ENCODE measurements around the gene MED26.

MED26 gene

DNA sequence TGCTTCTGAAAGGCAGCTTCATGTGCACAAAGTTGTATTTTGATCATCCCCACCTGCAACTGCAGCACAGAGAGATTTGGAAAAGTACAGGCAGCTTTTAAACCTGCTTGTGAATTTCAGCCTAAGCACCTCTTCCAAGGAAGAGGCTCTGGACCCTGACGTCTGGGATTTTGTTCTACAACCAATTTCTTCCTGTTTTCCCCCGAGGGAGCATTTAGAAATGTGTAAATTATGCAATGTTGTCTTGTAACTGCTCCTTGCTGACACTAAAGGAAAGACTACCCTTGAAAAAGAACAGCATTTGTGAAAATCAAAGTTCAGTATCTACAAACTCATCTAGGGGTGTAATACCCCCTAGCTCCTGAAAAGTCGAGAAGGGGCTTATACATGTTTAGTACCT is 15.4 kb downstream of the MED26 start:
- no peak for DNase-seq (ENCODE audit: low read depth)

DNA sequence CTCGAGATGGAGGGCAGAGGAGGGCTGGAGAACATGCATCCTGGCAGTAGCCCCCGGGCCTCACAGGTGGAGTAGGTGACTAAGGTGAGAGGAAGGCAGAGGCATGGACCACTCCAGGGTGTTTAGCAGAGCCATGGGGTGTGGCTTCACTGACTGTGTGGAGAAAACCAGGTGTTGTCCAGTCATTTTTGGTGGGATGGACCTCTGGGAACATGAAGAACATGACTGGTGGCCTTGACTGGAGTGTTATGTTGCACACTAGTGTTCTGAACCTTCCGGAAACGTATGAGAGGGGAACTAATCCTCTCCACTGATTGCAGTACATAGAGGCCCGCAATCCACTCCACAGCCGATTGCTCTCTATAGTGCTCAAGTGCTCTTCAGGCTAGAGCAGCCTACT is 16.9 kb downstream of the MED26 start:
- no peak for DNase-seq (ENCODE audit: low read depth)

DNA sequence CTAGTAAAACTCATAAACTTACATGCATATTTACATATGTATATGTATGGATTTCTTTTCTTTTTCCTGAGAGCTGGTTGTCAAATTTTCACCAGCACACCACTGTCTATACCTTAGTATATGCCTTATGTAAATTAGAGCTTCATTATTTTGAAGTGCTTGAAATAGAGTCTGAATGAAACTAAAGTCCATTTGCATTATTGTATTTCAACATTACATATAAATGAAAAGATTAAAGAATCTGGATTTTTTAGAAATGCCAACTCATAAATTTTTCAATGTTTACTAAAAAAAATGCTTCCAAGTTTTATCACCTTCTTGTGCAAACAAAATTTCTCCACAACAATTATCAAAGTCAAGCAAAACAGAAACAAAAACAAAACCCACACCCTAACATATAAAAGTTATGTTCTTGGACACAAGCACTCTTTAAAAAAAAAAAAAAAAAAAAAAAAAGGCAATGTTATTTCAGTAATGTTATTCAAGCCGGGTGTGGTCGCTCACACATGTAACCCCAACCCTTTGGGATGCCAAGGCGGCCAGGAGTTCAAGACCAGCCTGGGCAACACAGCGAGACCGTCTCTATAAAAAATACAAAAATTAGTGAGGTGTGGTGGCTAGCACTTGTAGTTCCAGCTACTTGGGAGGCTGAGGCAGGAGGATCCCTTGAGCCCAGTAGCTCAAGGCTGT is 18.3 kb downstream of the MED26 start:
- no peak for DNase-seq (ENCODE audit: low read depth)

DNA sequence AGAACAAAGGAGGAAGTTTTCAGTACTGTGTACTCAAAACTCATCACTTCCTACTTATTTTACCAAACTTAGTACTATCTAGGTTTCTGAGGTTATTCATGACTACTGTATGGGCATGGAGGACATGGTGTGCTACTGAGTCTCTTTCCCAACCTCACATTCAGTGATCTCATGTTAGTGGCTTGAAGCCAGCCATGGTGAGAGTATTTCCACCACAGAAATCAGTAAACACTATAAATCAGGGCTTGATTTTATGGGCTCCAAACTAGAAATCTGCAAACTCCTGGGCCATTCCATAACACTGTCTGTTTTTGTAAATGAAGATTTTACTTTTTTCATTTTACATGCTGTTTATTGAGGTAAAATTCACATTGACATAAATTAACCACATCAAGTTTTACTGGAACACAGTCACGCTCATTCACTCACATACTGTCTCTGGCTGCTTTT is 19.7 kb downstream of the MED26 start:
- peak; percentile 94 for DNase-seq (ENCODE audit: low read depth)

DNA sequence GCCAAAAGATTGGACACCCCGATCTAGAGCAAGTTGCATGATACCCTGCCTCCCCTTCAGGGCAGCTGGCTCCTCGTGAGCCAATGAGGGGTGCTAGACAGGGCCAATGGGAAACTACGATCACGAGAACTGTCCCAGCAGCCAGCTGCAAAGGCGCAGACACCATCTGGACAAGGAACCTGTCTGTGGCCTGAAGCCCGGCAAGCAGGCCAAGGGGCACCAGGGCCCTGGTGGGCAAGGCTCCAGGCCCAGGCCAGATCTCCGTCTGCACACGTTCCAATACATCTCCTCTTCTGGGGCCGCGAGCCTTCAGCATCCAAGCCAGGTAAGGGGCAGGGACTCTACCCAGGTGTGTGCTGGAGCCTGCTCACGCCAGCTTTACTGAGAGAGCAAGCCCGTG is 20.2 kb downstream of the MED26 start:
- DNase-seq (ENCODE audit: low read depth): no peak

DNA sequence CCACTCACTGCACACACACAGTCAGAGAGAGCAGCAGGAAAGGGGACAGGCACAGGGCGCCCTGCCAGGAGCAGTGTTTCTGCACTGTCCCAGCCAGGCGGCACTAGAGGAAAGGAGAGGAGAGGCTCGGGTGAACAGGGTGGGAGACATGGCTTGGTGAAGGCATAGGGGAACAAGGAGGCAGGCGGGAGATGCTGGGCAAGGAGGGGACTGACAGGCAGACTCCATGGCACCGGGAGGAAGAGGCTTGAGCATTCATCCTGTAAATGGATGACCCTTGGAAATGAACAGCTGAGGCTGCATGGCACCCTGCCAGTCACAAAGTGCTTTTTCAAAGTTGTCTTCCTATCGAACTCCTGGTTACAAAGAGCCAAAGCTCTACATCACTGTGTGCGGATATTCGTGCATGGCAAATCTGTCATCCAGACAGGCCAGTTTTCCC is 22.4 kb downstream of the MED26 start:
- no peak for DNase-seq (ENCODE audit: low read depth)

DNA sequence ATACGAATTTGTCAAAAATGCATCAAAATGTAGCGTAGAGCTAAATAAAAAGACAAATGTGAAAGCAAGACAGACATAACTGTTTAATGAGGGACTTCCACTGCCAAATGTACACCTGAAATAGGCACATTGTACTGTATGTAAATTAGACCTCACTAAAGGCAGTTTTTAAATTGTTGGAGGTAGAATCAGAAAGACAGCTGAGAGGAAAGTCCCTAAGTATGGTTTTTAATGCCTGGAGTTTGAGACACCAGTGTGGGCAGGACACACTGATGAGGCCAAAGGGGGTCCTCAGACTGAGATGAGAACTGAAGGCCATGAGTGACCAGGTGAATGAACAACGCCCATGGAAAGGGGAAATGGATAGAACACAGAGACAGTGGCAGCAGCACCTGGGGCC is 22.9 kb downstream of the MED26 start:
- no peak for DNase-seq (ENCODE audit: low read depth)

DNA sequence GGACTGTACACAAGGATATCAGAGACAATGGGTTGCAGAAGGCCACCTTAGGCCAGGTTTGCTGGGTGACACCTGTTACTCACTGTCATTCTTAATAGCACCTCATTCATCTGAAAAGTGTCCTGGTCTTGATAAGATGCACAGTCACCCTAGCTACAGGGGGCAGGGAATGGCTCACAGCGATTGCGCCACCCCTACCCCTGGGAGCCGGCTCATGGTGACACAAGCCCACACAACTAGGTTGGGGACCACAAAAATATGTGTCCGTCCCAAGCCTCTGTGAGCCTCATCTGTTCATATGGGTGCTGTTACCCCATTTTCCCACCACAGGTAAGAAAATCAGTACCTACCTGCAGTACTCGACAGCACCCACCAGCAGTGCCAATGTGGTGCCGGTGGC is 23.4 kb downstream of the MED26 start:
- DNase-seq (ENCODE audit: low read depth): no peak

DNA sequence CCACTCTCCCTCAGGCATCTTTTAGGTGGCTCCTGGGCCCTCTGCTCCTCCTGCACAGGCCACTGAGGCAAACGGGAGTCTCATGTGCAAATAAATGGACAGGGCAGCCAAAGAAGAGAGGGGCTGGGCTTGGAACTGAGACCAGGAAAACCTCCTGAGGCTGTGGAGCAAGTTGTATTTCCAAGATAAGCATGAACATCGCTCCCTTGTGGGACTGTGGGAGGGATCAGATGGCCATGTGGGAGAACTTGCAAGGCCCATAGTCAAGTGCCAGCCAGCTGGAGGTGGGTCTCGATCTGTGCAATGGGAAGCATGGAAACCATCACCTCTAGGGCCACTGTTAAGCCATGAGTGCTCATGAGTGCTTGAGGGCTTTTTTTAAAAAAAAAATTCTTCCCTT is 24.9 kb downstream of the MED26 start:
- DNase-seq (ENCODE audit: low read depth): no peak

DNA sequence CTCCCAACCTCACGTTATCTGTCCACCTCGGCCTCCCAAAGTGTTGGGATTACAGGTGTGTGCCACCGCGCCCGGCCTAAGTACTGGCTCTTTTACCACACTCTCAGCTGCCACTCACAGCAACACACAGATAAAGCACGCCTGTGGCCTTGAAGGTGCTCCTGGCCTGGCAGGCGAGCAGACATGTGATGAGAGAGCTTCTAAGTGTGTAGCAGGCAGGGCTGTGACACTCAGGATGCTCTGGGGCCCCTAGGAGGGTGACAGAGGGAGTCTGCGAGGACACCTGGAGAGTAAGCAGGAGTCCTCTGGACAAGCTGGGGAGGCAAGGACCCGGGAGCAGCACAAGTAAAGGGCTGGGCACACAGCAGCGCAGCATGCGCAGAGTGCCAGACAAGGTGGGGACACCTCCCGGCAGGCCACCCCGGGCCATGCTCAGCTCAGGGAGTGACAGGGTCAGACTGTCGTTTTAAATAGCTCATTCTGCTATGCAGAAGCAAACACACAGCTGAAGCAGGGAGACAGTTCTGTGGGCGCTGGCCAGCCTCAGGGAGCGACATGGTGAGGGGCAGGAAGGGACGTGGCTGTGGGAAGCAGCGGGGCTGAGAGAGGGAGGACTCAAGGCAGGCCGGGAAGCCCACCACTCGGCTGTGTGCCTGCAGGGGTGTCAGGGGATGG is 26.5 kb downstream of the MED26 start:
- DNase-seq (ENCODE audit: low read depth): no peak

DNA sequence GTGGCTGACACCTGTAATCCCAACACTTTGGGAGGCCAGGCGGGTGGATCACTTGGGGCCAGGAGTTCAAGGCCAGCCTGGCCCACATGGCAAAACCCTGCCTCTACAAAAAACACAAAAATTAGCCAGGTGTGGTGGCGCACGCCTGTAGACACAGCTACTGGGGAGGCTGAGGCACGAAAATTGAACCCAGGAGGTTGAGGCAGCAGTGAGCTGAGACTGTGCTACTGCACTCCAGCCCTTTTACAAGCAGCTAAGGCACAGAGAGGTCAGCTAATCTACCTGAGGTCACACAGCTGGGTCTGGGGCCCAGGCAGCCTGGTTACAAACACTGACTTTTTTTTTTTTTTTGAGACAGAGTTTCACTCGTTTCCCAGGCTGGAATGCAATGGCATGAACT is 27.2 kb downstream of the MED26 start:
- no peak for DNase-seq (ENCODE audit: low read depth)

DNA sequence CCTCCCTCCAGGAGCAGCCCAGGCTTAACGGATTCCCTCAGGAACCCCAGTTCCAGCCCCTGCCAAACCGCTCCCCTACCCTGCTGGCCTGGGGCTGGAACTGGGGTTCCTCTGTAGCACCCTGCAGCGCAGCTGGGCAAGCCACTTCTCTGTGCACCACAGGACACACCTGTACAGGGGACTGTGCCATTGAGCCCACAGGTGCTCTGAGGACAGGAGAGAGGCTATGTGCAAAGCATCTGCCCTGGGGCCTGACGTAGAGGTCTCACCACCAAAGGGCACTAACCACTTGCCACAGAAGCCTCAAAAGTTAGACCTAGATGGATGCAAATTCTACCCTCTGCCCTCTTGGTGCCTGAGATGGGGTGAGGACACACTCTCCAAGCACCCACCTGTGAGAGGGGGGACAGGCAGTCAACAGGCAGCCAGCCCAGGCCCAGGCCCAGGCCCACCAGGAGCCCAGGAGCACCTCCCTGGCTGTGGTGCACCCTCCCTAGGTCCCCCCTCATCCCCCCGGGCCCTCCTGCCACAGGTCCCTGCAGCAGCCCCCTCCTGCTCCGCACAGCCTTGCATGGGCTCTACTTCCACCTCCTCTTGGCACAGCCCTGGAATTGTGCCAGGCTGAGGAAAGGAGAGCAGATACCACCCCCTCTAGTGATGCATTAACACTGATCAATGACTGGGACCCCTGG is 28.2 kb downstream of the MED26 start:
- DNase-seq (ENCODE audit: low read depth): no peak

DNA sequence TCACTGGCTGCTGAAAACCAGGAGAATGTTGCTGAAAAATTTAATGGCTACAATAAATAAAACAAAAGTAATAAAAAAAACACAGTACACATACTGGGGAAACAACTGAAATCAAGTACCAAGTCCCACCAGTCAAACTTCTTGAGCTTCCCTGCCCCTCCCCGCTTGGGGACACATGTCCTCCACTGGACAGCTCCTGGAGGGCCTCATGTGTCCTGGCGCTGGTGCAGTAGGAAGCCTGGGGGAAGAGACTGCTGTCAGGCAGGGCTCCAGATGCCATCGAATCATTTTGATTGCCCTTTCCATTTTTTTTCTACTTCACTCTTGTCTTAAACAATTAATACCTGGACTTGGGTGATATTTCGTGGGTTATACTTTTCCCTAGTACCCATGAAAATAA is 29.2 kb downstream of the MED26 start:
- DNase-seq (ENCODE audit: low read depth): no peak

DNA sequence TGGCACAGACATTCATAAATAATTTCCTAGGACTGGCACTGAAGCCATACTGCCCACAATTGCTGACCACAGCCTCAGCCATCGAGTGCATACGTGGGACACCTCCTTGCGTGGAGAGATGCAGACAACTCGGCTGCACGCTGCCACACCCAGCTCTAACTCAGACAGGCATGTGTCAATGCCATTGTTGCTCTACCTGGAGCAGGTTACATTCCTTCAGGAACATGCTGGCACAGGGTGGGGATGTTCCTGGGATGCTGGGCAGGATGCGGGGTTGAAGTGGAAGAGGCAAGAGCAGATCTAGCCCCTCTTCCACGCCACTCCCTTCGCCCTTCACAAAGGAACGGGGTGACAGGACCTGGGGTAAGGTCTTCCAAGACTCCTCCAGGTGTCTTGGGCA is 31.6 kb downstream of the MED26 start:
- DNase-seq (ENCODE audit: low read depth): no peak

DNA sequence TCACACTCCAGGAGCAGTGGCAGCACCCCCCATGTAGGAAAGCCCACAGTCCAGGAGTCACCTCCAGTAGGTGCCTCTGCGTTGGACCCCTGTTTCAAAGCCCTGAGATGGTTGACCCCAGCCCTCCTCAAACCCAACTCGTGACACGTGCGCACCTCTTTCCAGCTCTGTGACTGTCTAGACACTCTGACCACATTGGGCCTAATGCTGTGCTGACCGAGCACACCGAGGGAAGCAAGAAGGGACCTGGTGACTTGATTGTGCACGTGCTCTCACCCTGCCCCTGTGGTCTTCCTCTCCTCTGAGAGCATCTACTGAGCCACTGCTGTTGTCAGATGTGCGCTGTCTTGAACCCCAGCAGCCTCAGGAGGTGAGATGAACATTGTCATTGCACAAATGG is 32.9 kb downstream of the MED26 start:
- DNase-seq (ENCODE audit: low read depth): no peak

DNA sequence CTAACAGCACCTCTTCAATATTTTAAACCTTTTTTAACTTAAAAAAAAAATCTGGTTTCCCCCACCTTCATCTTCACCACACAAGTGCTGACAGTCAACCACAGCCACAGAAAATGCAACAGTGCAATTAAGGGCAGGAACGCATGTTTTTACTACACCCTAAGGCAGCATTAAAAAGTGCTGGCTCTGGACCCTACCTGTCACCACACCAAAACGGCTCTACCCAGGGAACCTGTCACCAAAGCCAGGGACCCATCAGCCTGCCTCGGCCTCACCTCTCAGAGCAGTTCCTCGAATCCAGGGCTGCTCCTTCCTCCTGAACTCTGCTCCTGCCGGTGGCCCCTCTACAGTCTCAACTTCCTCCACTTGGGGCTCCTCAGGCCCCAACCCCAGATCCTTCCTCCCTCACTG is 33.3 kb downstream of the MED26 start:
- DNase-seq (ENCODE audit: low read depth): no peak

DNA sequence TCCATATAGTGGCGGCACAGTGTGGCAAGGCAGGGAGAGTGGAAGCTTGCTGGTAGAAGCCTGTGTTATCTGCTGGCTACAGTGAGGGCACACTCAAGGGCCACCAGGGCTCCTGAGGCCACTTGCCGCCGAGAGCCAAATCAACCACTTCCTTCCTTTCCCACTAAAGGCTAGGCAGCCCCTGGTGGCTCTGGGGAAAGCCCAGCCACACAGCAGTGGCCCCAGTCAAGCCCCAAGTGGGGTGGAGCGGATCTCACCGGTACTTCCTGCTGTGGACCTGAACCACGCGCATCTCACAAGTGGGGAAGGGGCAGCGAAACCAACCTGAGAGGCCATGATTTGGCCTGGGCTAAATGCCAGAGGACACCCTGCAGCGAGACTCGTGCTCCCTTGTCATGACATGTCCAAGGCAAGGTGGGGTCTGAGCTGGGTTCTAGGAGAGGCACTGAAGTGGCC is 33.8 kb downstream of the MED26 start:
- DNase-seq (ENCODE audit: low read depth): no peak

DNA sequence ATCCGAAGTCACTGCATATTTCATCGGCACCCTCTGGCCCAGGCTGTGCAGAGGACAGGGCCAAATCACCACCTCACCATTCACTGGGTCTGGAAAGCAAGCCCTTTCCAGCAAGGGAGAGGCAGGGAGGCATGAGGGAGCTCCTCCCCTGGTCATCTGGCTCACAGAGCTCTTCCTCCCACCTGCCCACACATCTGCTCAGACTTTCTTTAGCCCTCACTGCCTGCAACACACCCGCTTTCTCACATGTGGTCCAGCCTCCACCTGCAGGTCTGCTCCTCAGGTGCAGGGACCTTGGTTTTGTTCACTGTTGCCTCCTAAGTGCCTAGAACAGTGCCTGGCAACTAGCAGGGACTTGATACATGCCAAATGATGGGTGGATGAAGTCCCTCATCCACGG is 34.8 kb downstream of the MED26 start:
- no peak for DNase-seq (ENCODE audit: low read depth)

DNA sequence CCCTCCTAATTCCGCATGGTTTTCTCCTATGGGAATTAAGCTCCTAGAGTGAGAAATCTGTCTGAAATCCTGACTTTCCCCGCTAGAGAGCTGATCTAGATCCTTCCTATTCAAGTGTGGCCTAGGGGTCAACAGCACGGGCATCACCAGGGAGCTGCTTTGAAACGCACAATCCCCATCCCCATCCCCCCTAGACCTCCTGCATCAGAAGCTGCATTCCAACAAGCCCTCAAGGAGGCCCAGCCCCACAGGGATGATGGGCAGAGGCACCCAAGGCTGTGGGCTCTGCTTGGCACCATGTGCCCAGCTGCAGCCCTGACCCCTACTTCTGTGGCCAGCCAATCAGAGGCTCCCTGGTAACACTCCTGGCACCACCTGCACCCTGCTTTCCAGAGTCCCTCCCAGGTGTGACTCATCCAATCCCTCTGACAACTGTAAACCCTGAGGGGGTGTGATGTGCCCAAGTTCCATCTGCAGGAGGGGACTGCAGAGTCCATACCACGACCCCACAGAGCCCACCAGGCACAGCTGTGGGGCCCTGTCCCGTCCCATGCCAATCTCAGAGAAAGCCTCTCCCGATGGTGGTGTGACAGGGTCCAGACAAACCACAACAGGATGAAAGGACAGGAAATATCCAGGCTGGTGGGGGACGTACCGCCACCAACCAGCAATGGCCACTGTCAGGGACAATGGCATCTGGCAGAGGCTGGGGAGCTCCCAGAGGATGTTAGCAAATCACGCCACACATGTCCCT is 36.0 kb downstream of the MED26 start:
- DNase-seq (ENCODE audit: low read depth): no peak

DNA sequence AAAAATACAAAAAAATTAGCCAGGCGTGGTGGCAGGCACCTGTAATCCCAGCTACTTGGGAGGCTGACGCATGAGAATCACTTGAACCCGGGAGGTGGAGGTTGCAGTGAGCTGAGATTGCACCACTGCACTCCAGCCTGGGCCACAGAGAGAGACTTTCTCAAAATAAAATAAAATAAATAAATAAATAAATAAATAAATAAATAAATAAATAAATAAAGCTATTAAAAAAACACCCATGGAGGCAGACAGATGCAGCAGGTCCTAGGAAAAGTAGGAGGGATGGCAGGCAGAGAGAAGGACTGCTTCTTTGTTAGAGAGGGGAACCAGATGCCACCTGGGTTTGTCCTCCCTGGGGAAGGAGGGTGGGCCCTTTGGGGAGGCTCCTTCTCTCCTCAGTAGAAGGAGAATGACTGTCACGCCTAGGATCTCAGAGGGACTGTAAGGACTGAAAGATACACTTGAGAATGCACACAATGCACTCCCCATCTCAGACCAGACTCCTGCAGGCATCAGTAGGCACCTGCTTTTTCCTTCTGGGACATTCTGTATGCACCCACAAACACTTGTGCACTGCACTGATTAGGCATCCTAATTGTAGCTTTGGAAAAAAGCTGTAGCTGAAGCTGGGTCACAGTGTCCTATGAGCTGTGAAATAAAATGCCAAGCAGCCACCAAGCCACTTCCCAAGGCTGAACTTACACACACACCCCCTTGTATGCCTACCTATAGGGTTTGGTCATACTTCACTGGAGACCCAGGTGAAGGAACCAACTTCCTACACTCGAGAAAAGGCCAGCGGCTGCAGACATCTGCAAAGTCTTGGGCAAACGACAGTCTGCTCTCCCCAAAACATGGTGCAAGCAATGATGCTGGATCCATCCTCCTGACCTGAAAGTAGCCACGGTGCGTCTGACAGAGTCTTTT is 36.9 kb downstream of the MED26 start:
- DNase-seq (ENCODE audit: low read depth): no peak

DNA sequence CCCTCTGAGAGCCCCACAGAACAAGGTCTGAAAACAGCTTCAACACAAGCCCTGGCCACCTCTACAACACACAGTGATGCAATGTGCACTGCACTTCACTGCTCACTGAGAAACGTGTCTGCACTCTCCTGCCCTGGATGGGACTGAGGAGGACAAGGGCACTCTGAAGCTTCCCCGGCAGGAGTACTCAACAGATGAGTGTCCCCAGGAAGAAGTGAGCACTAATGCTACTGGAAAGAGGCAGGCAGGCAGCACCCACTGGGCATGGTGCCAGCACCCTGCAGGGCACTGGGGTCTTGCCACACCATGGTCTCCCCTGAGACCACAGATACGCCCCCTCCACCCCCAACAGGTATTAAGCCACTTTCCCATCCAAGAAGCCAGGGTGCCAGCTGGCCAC is 38.1 kb downstream of the MED26 start:
- DNase-seq (ENCODE audit: low read depth): no peak

Data from EH (cell line).